ENCODE data around the gene OR51F2.
"Not testable (repeated sequence)": the region's sequence is repeated elsewhere in the genome, so short reads cannot be mapped to it uniquely, and the experiment has no call there.

OR51F2 gene

GRCh38 chr11:4848908-4849532 lies 27.9 kb downstream of the OR51F2 start, which contains the start of gene OR51S1:
OR51S1 (minus strand) TSS chr11:4849208; CDS start chr11:4849208, 0 bp downstream.
- H3K9me3 ChIP-seq (replicated peaks; ENCODE audit: insufficient read depth, low read length): no peaks in the 10 kb centered on the region
- no peaks in the 10 kb centered on the region for H3K9me2 ChIP-seq (replicated peaks; ENCODE audit: insufficient read depth, low read length)
- H2AFZ ChIP-seq (ENCODE audit: low read length): no peak within 1 kb of the TSS
- H3K4me2 ChIP-seq (ENCODE audit: low read depth, low read length): no peak within 1 kb of the TSS
- H3K4me3 ChIP-seq (ENCODE audit: low read length): no peak within 1 kb of the TSS
- no peaks in the 10 kb centered on the region for H3K36me3 ChIP-seq (replicated peaks; ENCODE audit: insufficient read depth, low read length)
- H3F3A ChIP-seq (ENCODE audit: insufficient read depth, low read length): no peaks in the 10 kb centered on the region
- H3K9ac ChIP-seq (ENCODE audit: low read length): no peak within 1 kb of the TSS
- TF ChIP-seq, protein P1, sequence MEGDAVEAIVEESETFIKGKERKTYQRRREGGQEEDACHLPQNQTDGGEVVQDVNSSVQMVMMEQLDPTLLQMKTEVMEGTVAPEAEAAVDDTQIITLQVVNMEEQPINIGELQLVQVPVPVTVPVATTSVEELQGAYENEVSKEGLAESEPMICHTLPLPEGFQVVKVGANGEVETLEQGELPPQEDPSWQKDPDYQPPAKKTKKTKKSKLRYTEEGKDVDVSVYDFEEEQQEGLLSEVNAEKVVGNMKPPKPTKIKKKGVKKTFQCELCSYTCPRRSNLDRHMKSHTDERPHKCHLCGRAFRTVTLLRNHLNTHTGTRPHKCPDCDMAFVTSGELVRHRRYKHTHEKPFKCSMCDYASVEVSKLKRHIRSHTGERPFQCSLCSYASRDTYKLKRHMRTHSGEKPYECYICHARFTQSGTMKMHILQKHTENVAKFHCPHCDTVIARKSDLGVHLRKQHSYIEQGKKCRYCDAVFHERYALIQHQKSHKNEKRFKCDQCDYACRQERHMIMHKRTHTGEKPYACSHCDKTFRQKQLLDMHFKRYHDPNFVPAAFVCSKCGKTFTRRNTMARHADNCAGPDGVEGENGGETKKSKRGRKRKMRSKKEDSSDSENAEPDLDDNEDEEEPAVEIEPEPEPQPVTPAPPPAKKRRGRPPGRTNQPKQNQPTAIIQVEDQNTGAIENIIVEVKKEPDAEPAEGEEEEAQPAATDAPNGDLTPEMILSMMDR (IDR thresholded peaks at IDR 0.05; ENCODE audit: low read length): no peak
- TF ChIP-seq EZH2phosphoT487 (IDR thresholded peaks at IDR 0.05; ENCODE audit: low read length): no peak
- no peak for TF ChIP-seq EZH2 (optimal IDR thresholded peaks at IDR 0.05; ENCODE audit: low read depth, low read length)
- H4K20me1 ChIP-seq (ENCODE audit: insufficient read depth, low read length): no peaks in the 10 kb centered on the region
- no peaks in the 10 kb centered on the region for H3K79me2 ChIP-seq (ENCODE audit: low read length)
- no peak within 1 kb of the TSS for H3K27ac ChIP-seq (ENCODE audit: low read length)
- no peaks in the 10 kb centered on the region for H3K4me1 ChIP-seq (ENCODE audit: low read length)
- H3K27me3 ChIP-seq (replicated peaks; ENCODE audit: insufficient read depth, low read length): no peaks in the 10 kb centered on the region
- DNase-seq: no peak

- no peak overlapping the region for H3K9ac ChIP-seq (ENCODE audit: low read length)
- no peak overlapping the region for H2AFZ ChIP-seq (ENCODE audit: low read length)
- no peaks in the 10 kb centered on the region for H3K79me2 ChIP-seq (ENCODE audit: low read length)
- no peaks in the 10 kb centered on the region for H3K9me3 ChIP-seq (replicated peaks; ENCODE audit: insufficient read depth, low read length)
- H3K27me3 ChIP-seq (replicated peaks; ENCODE audit: insufficient read depth, low read length): no peaks in the 10 kb centered on the region
- TF ChIP-seq, protein P1 (IDR thresholded peaks at IDR 0.05; ENCODE audit: low read length): no peak
- no peak for TF ChIP-seq EZH2 (optimal IDR thresholded peaks at IDR 0.05; ENCODE audit: low read depth, low read length)
- no peak for TF ChIP-seq EZH2phosphoT487 (IDR thresholded peaks at IDR 0.05; ENCODE audit: low read length)
- H3K4me1 ChIP-seq (ENCODE audit: low read length): no peaks in the 10 kb centered on the region
- H3F3A ChIP-seq (ENCODE audit: insufficient read depth, low read length): no peaks in the 10 kb centered on the region
- H3K9me2 ChIP-seq (replicated peaks; ENCODE audit: insufficient read depth, low read length): no peaks in the 10 kb centered on the region
- no peaks in the 10 kb centered on the region for H4K20me1 ChIP-seq (ENCODE audit: insufficient read depth, low read length)
- DNase-seq: no peak
- H3K36me3 ChIP-seq (replicated peaks; ENCODE audit: insufficient read depth, low read length): no peaks in the 10 kb centered on the region
- H3K4me3 ChIP-seq (ENCODE audit: low read length): no peak overlapping the region
- no peak overlapping the region for H3K4me2 ChIP-seq (ENCODE audit: low read depth, low read length)
- H3K27ac ChIP-seq (ENCODE audit: low read length): no peak overlapping the region
These were observed 29.9 kb downstream of the OR51F2 start for GRCh38 chr11:4851033-4851432.

DNA sequence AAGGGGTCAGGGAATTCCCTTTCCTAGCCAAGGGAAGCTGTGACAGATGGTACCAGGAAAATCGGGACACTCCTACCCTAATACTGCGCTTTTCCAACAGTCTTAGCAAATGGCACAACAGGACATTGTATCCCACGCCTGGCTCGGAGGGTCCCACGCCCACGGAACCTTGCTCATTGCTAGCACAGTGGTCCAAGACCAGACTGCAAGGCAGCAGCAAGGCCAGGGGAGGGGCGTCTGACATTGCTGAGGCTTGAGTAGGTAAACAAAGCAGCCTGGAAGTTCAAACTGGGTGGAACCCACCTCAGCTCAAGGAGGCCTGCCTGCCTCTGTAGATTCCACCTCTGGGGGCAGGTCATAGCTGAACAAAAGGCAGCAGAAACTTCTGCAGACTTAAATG lies 33.2 kb downstream of the OR51F2 start:
- not testable (repeated sequence) for H4K20me1 ChIP-seq (ENCODE audit: insufficient read depth, low read length); H3K36me3 ChIP-seq (replicated peaks; ENCODE audit: insufficient read depth, low read length); H3K9ac ChIP-seq (ENCODE audit: low read length); H3F3A ChIP-seq (ENCODE audit: insufficient read depth, low read length); DNase-seq; H3K9me3 ChIP-seq (replicated peaks; ENCODE audit: insufficient read depth, low read length); H3K4me2 ChIP-seq (ENCODE audit: low read depth, low read length); H3K4me1 ChIP-seq (ENCODE audit: low read length); H3K27ac ChIP-seq (ENCODE audit: low read length); H3K9me2 ChIP-seq (replicated peaks; ENCODE audit: insufficient read depth, low read length); H2AFZ ChIP-seq (ENCODE audit: low read length); H3K27me3 ChIP-seq (replicated peaks; ENCODE audit: insufficient read depth, low read length); H3K4me3 ChIP-seq (ENCODE audit: low read length); H3K79me2 ChIP-seq (ENCODE audit: low read length)

- Histone ChIP-seq H3K4me1 (ENCODE audit: low read length) (no peaks in the 10 kb centered on the region), H4K20me1 (ENCODE audit: insufficient read depth, low read length) (no peaks in the 10 kb centered on the region), H3K27ac (ENCODE audit: low read length) (no peak overlapping the region), H3K79me2 (ENCODE audit: low read length) (no peaks in the 10 kb centered on the region), H3K27me3 (replicated peaks; ENCODE audit: insufficient read depth, low read length) (no peaks in the 10 kb centered on the region), H3K9me3 (replicated peaks; ENCODE audit: insufficient read depth, low read length) (no peaks in the 10 kb centered on the region), H3K9me2 (replicated peaks; ENCODE audit: insufficient read depth, low read length) (no peaks in the 10 kb centered on the region), H3K4me2 (ENCODE audit: low read depth, low read length) (no peak overlapping the region), H3K36me3 (replicated peaks; ENCODE audit: insufficient read depth, low read length) (no peaks in the 10 kb centered on the region), H2AFZ (ENCODE audit: low read length) (no peak overlapping the region), H3F3A (ENCODE audit: insufficient read depth, low read length) (no peaks in the 10 kb centered on the region), H3K9ac (ENCODE audit: low read length) (no peak overlapping the region), H3K4me3 (ENCODE audit: low read length) (no peak overlapping the region)
- no peak for TF ChIP-seq EZH2phosphoT487 (IDR thresholded peaks at IDR 0.05; ENCODE audit: low read length)
- TF ChIP-seq, protein P1 (IDR thresholded peaks at IDR 0.05; ENCODE audit: low read length): no peak
- no peak for TF ChIP-seq EZH2 (optimal IDR thresholded peaks at IDR 0.05; ENCODE audit: low read depth, low read length)
- DNase-seq: no peak
These were observed 41.5 kb downstream of the OR51F2 start for GRCh38 chr11:4862447-4863236.

All from MM.1S (cell line).